NCI-H128 (cell line): Measurements from ENCODE around the gene CNGA4.

Experiments used
- DNase-seq: peaks from one replicate; lab custom pipeline; 2025; ENCODE audit not compliant: unreplicated experiment; lab: John Stamatoyannopoulos, UW

The CNGA4 gene

GRCh38 chr11:6238902-6239301, at the start of gene CNGA4:
Gene CNGA4 (plus strand): TSS chr11:6239089. CDS start chr11:6239207, 118 bp downstream.
- DNase-seq = no peak

DNA sequence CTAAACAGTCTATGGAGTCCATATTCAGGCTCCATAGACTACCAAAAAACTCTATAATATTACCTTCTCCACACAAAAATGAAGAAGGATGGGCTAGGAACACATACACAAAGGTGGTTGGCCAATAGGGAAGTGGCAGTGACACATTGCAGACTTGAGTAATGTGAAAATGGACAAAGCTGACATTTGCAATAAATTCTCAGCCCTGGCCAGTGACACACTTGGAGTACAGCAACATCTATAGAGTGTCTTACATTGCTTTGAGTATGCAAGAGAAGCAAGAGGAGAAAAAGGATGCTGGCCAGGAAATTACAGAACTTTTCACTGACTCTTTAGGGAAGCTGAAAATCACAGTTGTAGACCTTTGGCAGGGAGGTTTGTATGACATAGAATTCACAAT, 47.1 kb upstream of the CNGA4 start:
- no peak for DNase-seq

GRCh38 chr11:6194065-6194581, 44.8 kb upstream of the CNGA4 start:
- no peak for DNase-seq

- DNase-seq = no peak
These were observed 42.5 kb upstream of the CNGA4 start for GRCh38 chr11:6196396-6196795.

DNA sequence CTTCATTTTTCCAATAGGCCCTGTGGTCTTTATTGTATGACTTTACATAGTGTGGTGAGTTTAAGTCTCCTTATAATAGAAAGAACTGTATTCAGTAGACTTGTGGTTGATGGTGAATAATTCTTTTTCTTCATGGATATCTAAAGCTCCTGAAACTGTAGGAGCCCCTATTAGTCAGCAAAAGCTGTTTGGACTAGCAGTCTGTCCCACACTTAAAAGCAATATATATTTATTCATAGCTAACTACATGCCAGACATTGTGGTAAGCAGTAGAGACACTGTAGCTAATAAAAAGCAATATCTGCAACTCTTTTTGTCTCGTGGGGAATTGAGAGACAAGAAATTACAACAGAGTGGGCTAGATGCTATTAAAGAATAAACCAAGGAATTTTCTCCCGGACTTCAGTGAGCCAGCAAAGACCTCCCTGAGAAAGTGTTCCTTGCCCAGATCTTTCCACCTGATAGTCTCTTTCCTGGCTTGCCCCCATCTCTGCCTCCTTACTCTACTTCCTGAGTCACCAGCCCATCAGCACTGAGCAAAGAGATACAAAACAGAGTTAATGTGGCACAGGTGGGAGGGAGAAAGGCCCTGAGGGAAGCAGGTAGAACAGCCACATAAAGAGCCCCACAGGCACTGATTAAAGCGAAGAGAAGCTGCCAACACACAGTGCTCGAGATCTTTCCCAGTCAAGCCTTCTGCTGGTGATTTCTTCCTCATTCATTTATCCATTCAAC, 41.3 kb upstream of the CNGA4 start:
- no peak for DNase-seq

DNA sequence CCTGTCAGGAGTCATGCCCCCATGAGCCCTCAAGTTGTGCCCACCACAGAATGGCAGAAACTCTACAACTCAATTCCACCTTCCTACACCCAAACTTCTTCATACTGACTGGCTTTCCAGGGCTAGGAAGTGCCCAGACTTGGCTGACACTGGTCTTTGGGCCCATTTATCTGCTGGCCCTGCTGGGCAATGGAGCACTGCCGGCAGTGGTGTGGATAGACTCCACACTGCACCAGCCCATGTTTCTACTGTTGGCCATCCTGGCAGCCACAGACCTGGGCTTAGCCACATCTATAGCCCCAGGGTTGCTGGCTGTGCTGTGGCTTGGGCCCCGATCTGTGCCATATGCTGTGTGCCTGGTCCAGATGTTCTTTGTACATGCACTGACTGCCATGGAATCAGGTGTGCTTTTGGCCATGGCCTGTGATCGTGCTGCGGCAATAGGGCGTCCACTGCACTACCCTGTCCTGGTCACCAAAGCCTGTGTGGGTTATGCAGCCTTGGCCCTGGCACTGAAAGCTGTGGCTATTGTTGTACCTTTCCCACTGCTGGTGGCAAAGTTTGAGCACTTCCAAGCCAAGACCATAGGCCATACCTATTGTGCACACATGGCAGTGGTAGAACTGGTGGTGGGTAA, 39.6 kb upstream of the CNGA4 start, which contains the start of gene OR52W1:
Gene OR52W1, plus strand, starts transcription at position 51 of the 637 bp plus-strand sequence. Its CDS starts 0 bp downstream, at position 51.
- no peak for DNase-seq

DNA sequence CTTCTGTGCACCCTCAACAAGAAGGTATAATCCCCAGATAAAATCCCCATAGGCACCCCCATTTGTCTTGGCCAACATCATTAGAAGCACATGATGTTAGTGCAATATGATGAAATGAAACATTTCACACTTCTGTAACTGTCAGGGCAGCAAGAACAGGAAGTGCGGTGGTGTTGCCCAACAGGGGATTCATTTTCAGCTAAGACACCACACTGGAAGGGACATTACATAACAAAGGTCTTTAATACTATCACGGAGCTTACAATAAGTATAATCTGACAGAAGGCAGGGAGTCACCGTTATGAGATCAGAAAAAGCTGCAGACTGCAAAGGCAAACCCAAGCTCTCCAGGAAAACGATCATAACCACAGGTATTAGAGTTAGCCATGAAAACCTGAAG, 37.9 kb upstream of the CNGA4 start:
- no peak for DNase-seq

GRCh38 chr11:6201481-6201880, 37.4 kb upstream of the CNGA4 start:
- no peak for DNase-seq

- no peak for DNase-seq
These were observed 36.8 kb upstream of the CNGA4 start for GRCh38 chr11:6202041-6202440.

DNA sequence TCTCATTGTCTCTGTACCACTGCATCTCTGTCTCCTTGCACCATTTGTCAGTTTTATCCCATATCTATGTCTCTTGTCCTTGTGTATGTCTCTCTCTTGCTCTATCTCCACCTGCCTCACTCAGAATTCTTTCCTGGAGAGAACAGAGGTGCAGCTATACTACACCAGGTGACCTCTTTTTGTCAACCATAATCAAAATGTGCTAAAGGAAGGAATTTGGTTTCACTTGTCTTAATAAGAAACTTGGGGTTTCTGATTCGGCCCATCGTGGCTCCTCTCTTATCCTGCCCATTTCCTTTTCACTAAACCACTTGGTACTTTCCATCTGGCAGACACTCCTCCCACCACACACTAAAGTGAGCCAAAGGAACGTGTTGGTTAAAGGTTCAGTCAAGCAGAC, 35.6 kb upstream of the CNGA4 start:
- no peak for DNase-seq

DNA sequence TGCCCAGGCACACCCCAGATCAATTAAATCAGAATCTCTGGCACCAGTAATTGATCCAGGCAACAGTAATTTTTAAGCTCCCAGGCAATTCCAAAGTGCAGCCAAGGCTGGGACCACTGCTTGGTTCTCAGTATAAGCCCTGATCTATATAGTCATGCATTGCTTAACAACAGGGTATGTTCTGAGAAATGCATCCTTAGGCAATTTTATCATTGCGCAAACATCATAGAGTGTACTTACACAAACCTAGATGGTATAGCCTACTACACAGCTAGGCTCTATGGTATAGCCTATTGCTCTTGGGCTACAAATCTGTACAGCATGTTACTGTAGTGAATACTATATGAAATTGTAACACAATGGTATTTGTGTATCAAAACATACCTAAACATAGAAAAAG, 34.2 kb upstream of the CNGA4 start:
- DNase-seq = no peak

DNA sequence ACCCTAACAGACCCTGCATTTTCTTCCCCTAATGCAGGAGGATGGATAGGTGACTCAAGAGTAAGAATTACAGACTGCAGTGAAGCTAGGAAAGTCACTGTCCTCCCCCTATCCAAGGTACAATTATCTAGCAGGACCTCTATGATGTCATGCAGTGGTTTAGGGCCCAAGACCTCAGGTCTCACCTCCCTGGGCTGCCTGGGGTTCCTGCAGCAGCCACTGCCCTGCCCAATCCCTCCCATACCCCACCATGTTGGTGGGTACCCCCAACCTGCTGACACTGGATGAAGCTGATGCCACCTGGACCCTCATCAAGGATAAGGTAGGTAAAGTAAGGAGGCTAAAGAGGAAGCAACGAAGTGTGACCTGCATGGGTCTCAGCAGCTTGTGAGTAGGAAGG, 33.5 kb upstream of the CNGA4 start, which contains the start of gene C11orf42:
Gene C11orf42, plus strand, starts transcription at position 192 of the 400 bp plus-strand sequence. Its CDS starts 59 bp downstream, at position 251.
- no peak for DNase-seq

DNA sequence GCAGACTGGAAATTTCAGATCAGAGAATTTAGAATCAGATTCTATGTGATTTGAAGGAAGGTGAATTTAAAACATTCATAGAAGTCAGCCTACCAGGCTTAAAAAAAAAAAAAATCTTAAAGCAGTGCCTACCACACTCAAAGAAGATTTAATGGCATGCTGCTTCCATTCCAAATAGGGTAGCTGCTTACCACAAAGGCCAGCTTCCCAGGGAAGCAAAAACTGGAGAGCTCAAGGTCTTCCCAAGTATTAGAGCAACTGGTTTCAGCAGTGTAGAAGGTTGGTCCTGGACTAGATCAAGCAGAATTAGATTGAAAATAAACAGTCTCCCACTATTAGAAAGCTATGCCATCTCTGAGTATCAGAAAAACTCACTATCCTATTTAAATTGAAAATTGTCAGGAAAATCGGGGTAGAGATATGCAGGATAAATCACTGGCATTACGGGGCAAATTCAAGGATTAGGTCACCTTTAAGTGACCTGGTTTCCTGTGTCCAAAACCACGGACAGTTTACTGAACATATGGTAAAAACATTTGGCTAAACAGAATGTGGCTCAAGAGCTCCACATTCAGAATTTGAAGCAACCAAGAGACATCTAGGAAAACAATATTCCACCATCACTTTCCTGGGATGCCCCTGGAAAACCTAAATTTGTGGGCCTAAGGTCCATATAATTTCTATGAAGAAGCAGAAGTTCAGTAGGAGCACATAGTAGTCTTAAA, 32.3 kb upstream of the CNGA4 start:
- DNase-seq = no peak

DNA sequence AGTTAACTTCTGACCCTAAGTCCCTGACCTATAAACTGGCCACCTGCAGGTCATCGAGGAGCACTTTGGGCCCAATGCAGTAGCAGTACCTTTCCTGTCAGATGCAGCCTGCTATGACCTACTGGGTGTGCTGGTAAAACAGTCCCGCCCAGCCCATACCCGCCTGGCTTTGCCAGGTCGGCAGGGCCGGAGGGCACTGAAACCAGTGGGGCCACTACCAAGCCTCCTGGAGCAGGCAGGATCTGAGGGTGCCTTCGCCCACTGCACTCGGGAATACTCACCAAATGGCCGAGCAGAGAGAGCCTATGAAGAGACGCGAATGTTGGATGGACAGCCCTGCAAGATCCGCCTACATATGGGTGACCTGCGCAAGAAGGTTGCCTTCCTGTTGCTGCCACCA, 29.1 kb upstream of the CNGA4 start:
- no peak for DNase-seq

- DNase-seq = no peak
These were observed 28.5 kb upstream of the CNGA4 start for GRCh38 chr11:6210274-6210955.

DNA sequence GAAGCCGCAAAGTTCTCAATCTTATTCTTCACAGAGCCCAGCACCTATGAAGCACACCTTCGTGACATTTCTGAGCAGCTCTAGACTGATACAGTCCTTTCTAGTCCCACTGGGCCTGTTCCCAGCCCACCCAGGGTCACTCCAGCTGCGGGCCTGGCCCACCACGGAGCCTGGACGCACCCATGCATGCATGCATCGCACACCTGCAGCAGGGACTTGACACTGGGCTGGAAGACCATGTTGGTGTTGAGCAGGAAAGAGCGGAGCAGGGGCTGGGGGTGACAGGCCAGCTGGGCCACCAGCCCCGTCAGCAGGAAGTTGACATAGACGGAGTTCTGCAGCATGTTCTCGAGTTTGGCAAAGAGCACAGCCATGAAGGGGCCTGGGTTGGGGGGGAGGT, 24.4 kb upstream of the CNGA4 start:
- DNase-seq = no peak

DNA sequence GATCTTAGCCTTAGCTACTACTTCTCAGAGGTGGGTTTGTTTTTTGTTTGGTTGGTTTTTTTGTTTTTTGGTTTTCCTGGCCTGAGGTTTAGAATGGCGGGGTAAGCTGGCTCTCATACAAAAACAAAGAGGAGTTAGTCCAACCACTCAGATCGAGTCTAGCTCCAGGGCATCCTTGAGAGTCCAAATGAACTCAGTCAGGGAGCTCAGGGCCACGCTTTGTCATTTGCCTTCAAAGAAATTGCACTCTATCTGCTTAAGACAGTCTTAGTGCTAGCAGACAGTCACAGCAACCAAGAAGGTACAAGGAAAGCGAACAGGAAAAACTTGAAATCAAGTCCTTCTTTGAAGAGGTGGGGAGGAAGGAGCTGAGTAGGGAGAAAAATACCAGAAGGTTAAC, 22.4 kb upstream of the CNGA4 start:
- no peak for DNase-seq

GRCh38 chr11:6217722-6218121, 21.2 kb upstream of the CNGA4 start:
- no peak for DNase-seq

GRCh38 chr11:6219359-6219758, 19.5 kb upstream of the CNGA4 start:
- DNase-seq = no peak

DNA sequence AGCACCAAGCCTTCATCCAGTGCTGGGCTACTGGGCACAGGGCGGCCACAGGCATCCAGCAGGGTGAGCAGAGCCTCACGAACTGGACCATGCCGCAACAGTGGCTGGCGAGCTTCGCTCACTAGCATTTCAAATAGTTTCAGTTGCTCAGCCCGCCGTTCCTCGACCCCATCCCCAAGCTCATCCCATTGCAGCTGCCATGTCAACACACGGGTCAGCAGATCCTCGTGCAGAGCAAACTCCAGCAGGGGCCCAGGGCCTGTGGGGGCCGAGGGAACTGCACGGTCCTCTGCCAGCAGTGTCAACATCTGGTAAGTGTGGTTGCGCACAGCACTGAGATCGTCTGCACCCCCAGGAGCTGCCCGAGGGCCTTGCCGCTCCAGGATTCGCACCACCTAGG, 15.0 kb upstream of the CNGA4 start:
- no peak for DNase-seq

GRCh38 chr11:6224421-6224820, 14.5 kb upstream of the CNGA4 start:
- no peak for DNase-seq
